GM18508 (cell line): ENCODE results near the gene PLCB1.

Experiments used
- ATAC-seq: cut with Tn5 transposase; IDR thresholded peaks from one replicate; pipeline ENCODE4 v1.9.1; 2021; ENCODE audit warnings: moderate number of reproducible peaks; ENCODE audit not compliant: insufficient read depth, unreplicated experiment

The PLCB1 gene

GRCh38 chr20:8128291-8129060 is 3.6 kb upstream of the PLCB1 start:
- no peak for ATAC-seq

GRCh38 chr20:8129211-8129976 is 2.7 kb upstream of the PLCB1 start:
- no peak for ATAC-seq

GRCh38 chr20:8130840-8131526 is 1.1 kb upstream of the PLCB1 start:
- ATAC-seq, result no peak

- no peak for ATAC-seq
Measured at GRCh38 chr20:8132484-8133309, 631 bp downstream of the PLCB1 start.

- no peak for ATAC-seq
Measured at GRCh38 chr20:8133310-8133768, 1.3 kb downstream of the PLCB1 start.

- no peak for ATAC-seq
Measured at GRCh38 chr20:8133851-8134451, 1.9 kb downstream of the PLCB1 start.

GRCh38 chr20:8139899-8140298 is 7.8 kb downstream of the PLCB1 start:
- no peak for ATAC-seq

- no peak for ATAC-seq
Measured at GRCh38 chr20:8143474-8143873, 11.4 kb downstream of the PLCB1 start.

GRCh38 chr20:8144282-8145245 is 12.5 kb downstream of the PLCB1 start:
- ATAC-seq, result no peak

GRCh38 chr20:8145246-8146168 is 13.4 kb downstream of the PLCB1 start:
- ATAC-seq, result no peak

GRCh38 chr20:8147476-8147875 is 15.4 kb downstream of the PLCB1 start:
- no peak for ATAC-seq

- no peak for ATAC-seq
Measured at GRCh38 chr20:8148501-8148900, 16.4 kb downstream of the PLCB1 start.

- ATAC-seq, result no peak
Measured at GRCh38 chr20:8150591-8150990, 18.5 kb downstream of the PLCB1 start.

- ATAC-seq, result no peak
Measured at GRCh38 chr20:8151372-8151771, 19.3 kb downstream of the PLCB1 start.

- no peak for ATAC-seq
Measured at GRCh38 chr20:8152183-8152582, 20.1 kb downstream of the PLCB1 start.

- ATAC-seq, result no peak
Measured at GRCh38 chr20:8152847-8153246, 20.8 kb downstream of the PLCB1 start.

- no peak for ATAC-seq
Measured at GRCh38 chr20:8153281-8153908, 21.3 kb downstream of the PLCB1 start.
